GM19463 (cell line): ENCODE data around the gene DUS4L.

Experiments used
- ATAC-seq: cut with Tn5 transposase; IDR thresholded peaks from one replicate; pipeline ENCODE4 v1.9.1; 2021; ENCODE audit warnings: mild to moderate bottlenecking, moderate library complexity; ENCODE audit not compliant: unreplicated experiment

The DUS4L gene

DNA sequence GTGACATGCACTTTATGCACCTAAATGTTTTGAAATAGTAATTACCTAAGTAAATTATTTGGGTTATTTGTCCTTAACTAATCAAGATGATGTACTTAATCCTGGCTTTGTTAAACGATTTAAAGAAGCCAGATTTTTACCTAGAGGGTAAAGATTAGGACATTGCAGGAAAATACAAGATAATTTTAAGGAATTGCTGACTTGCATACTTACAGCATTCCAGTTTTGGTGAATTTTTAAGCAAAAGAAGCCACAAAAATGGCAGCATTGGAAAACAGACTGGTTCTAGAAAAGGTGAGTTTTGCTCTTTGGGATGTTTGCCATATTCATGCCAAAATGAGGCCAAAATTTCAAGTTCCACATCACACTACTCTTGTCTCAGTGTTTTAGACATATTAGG lies 49.7 kb downstream of the DUS4L start:
- ATAC-seq: no peak

DNA sequence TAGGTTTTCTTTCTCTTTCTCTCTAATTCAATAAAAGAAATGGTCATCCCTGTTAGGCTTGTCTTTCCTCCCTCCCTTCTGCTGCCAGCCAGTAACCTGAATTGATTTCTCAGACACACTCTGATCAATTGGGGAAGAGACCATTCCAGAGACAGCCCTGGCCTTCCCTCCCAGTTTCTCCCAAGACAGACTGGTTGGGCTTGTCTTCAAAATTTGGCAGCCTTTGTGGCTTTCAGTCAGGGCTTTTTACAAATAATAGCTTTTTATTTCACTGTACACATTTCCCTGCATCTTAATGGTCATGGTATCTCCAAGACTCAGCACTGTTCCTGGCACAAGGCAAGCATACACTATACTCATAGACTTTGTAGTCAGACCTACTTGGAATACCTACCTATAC lies 50.2 kb downstream of the DUS4L start:
- no peak for ATAC-seq

DNA sequence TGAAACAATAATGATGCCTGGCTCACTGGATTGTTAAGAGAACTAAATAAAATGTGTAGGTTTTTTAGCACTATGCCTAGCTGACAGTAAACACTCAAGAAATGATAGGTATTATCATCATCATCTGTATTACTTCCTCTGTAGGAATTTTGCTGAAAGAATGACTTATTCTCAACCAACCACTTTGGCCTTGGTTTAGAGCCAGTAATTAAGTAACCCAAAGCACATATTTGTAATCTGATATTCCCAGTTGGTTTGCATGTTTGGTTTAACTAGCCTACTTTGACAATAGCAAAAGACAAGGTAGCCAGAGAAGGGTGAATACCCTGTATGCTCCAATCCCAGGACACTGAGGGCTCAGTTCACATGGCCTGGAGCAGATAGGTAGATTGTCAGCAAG lies 50.7 kb downstream of the DUS4L start:
- no peak for ATAC-seq

DNA sequence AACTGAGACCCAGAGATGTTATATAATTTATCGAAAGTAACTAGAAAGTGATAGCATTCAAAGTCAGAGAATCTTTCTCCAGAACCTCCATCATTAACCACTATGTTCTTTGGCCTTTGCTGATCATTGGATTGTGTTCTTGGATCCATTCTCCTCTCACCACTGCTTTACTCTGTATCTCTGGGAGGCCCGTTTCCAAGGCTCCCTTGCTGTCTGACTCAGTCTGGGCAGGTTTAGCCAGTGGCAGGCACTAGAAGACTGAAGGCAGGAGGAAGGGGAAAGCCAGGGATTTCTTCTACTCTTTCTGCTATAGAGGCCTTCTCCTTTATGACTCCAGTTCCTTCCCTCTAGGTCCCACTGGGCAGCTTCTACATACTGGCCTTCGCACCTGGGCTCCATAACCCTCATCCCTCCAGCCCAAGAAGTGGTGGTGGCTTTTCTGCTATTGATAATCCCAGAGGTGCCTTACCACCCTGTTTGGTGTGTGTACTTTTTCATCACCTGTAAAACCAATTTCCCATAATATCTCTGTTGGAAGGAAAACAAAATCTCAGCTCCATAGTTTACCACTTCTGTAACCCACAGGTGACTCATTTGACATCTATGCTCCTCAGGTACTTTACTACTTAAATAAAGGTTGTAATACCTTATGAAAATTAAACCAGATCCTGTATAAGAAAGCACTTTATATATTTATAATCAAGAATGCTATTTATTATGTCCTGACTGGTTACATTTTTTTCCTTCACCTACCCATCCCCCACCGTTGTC lies 52.3 kb downstream of the DUS4L start:
- no peak for ATAC-seq

DNA sequence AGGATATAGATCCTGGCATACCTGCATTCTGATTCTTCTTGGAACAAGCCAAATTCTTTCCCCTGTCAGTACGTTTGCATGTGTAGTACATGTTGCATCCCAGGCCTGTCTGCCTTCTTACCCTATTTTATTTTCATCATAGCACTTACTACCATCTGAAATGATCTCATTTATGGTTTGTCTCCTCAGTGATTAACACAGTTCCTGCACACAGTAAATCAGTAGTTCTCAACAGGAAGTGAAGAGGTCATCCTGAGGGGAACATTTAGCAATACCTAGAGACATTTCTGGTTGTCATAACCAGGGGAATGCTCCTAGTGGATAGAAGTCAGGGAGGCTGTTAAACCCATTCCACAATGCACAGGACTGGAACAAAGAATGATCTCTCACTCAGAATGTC lies 58.7 kb downstream of the DUS4L start:
- no peak for ATAC-seq

DNA sequence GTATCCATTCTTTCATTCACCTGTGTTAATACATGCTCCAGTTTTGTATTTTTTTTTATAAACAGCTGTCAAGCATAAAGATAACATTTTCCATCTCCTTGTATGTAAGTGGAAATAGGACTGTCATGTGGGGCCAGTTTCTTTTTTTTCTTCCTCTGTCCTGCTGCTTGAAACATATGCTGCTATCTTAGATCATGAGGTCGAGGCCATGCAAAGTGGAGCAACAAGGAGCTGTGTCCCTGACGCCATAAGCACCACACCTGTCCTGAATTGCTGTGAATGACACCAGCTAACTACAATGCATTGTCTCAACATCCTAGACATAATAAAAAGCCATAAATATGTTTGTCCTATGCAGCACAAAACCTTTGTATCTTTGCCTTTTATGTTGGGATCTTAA lies 59.1 kb downstream of the DUS4L start:
- ATAC-seq: no peak

DNA sequence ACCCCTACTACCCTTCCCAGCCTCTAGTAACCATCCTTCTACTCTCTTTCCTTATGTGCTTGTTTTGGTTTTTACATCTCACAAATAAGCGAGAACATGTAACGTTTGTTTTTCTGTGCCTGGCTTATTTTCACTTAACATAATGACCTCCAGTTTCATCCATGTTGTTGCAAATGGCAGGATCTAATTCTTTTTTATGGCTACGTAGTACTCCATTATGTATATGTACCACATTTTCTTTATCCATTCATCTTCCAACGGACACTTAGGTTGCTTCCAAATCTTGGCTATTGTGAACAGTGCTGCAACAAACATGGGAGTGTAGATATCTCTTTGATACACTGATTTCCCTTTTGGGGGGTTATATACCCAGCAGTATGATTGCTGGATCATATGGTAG lies 63.2 kb downstream of the DUS4L start:
- ATAC-seq: no peak
